ENCODE data around the gene BMP3. TPM values are rescaled to one million over a fixed set of nuclear protein-coding genes. Genes with fewer than 3 reads are reported as not detected.

Gene BMP3
- total RNA-seq, 1 experiment from 2014 or later, result 1.8 TPM

DNA sequence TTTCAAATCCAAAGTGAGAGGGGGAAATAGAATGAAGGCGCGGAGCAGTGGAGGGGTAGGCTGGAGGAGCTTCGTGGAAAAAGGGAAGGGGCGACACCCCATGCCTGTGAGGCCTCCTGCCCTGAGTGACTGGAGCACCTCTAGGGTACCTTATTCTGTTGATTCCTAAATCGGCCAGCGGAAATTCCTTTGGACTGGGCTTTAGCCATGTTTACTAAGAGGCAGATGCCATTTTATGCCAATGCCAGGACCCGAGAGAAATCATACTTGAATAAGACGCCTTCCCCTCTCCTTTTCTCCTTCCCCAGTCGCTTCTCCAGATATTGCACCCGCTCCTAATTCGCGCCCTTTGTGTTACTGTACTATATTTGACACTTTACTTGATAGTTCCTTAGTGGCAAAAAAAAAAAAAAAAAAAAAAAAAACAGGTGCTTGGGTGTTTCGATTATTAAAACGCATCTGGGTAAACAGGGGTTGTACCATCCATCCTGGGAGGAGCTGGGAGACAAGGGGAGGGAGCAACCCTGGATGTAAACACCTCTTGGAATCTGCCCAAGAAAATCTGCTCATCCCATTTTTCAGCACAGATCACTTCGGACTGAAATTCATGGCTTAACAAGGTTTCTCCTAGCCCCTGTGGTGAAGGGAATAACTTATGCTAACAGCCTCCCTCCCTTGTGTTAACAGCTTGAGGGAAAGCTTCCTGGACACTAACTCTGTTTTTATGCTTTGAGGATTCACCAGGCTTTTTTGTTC is 1.5 kb downstream of the BMP3 start:
- peak overlapping the region; percentile 93 for H2AFZ ChIP-seq (ENCODE audit: low read length)
- H3K36me3 ChIP-seq (ENCODE audit: low read depth, low read length), result no peaks in the 10 kb centered on the region
- H3K4me2 ChIP-seq (ENCODE audit: low read length), result peak overlapping the region; percentile 94
- ChIA-PET POLR2A (ENCODE audit: unreplicated experiment) (interaction anchor here (1.7 kb wide), 1 partner anchor 10 kb away, joined by 17 read pairs; no protein-coding TSS in a partner anchor), CTCF (interaction anchor here (0.6 kb wide), 1 partner anchor 674 kb away, joined by 3 read pairs; no protein-coding TSS in a partner anchor)
- no peaks in the 10 kb centered on the region for H3K79me2 ChIP-seq (ENCODE audit: low read length)
- H3K9me2 ChIP-seq (replicated peaks; ENCODE audit: low read length), result no peaks in the 10 kb centered on the region
- peaks cover 27% of the 10 kb centered on the region for H3K4me1 ChIP-seq (ENCODE audit: insufficient read depth, low read length)
- ATAC-seq (no peak; the same call in 1 of the 2 replicates), DNase-seq (peak; percentile 4)
- H3K4me3 ChIP-seq (ENCODE audit: low read length), result peak overlapping the region; percentile 74
- H3K27me3 ChIP-seq (ENCODE audit: low read length), result no peaks in the 10 kb centered on the region
- no peaks in the 10 kb centered on the region for H4K20me1 ChIP-seq (ENCODE audit: low read length)
- H3K27ac ChIP-seq (ENCODE audit: low read length), result peak overlapping the region; percentile 40
- no TSS peak for BruUV-seq (replicated peaks)
- TF ChIP-seq EZH2 (IDR thresholded peaks at IDR 0.05; ENCODE audit: low read length, unreplicated experiment) (no peak), EZH2phosphoT487 (IDR thresholded peaks at IDR 0.05; ENCODE audit: borderline replicate concordance, low read length) (no peak), CTCF (conservative IDR thresholded peaks at IDR 0.05; ENCODE audit: low read depth, low read length) (no peak)
- H3K9me3 ChIP-seq (ENCODE audit: low read length), result no peaks in the 10 kb centered on the region
- no peaks in the 10 kb centered on the region for H3F3A ChIP-seq (ENCODE audit: low read length, unreplicated experiment)
- intact Hi-C loops (cut with micrococcal nuclease), result no loop called here
- H3K9ac ChIP-seq (ENCODE audit: low read length), result peak overlapping the region; percentile 47

DNA sequence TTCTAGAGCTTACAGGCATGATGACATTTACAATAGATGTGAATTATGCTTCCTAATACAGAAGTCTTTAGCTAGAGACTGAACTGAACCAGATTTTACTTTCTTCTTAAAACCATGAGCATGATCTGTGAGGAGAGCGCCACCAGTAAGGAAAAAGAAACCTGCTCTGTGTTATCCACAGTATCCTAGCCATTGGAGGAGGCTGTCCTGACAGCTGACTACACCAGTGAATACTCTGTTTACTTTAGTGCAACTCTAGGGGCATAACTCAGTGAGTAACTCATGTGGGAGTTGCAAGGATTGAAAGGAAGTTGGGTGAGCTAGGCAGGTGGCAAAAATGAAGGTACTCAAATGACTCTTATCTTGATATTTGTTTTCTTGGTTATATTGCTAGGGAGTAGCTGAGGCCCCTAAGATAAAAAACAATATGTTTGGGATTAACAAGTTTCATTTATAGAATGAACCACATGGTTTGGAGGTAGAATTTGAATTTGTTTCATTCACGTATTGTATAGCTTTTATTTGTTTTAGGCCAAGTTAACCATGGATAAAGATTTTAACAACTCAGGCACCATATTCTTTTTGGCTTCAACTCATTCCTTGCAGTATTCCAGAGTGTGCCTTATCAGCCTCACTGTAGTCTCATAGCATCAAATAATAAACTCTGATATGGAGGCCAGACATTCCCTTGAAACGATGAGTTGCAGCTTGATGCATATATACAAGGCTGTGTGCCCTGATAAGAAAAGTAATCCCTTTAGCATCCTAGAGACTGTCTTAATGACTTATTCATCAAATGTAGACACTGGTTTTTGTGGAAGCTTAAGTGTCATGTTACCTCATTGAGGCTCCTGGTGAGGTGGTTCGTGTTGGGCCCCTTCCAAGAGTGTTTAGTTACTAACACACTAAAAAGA is 2.5 kb downstream of the BMP3 start:
- Histone ChIP-seq H3K27me3 (ENCODE audit: low read length) (no peaks in the 10 kb centered on the region), H3K27ac (ENCODE audit: low read length) (peak overlapping the region; percentile 40), H4K20me1 (ENCODE audit: low read length) (no peaks in the 10 kb centered on the region), H3K9ac (ENCODE audit: low read length) (no peak overlapping the region), H3K9me2 (replicated peaks; ENCODE audit: low read length) (no peaks in the 10 kb centered on the region), H3K79me2 (ENCODE audit: low read length) (no peaks in the 10 kb centered on the region), H3K9me3 (ENCODE audit: low read length) (no peaks in the 10 kb centered on the region), H3K4me1 (ENCODE audit: insufficient read depth, low read length) (peaks cover 27% of the 10 kb centered on the region), H3K4me2 (ENCODE audit: low read length) (peak overlapping the region; percentile 94), H3K36me3 (ENCODE audit: low read depth, low read length) (no peaks in the 10 kb centered on the region), H3F3A (ENCODE audit: low read length, unreplicated experiment) (no peaks in the 10 kb centered on the region), H2AFZ (ENCODE audit: low read length) (no peak overlapping the region), H3K4me3 (ENCODE audit: low read length) (peak overlapping the region; percentile 74; the same call in 1 of the 2 replicates)
- ChIA-PET CTCF (interaction anchor here (0.7 kb wide), 1 partner anchor 43 kb away, joined by 3 read pairs; no protein-coding TSS in a partner anchor), POLR2A (ENCODE audit: unreplicated experiment) (interaction anchor here (0.5 to 0.6 kb wide), 2 partner anchors 9 to 12 kb away, joined by 3 to 4 read pairs; no protein-coding TSS in a partner anchor)
- ATAC-seq (peak; percentile 54), DNase-seq (peak; percentile 77)
- TF ChIP-seq CTCF (conservative IDR thresholded peaks at IDR 0.05; ENCODE audit: low read depth, low read length), result 0 out of 2 replicates have a peak, but pooled peaks have one; percentile 21
- no peak for TF ChIP-seq EZH2 (IDR thresholded peaks at IDR 0.05; ENCODE audit: low read length, unreplicated experiment)
- no peak for TF ChIP-seq EZH2phosphoT487 (IDR thresholded peaks at IDR 0.05; ENCODE audit: borderline replicate concordance, low read length)
- intact Hi-C loops (cut with micrococcal nuclease), result no loop called here
- no TSS peak for BruUV-seq (replicated peaks)
